HCT116 (cell line): ENCODE measurements around the gene TMEM237.
A peak's percentile ranks its signal among the peaks of the same experiment; 100 is the strongest.

ENCODE experiments used
- CTCF ChIP-seq, 3 experiments: fragments of 200-600 bp in 1 of 3; sonication (generic) in 1 of 3; IDR thresholded peaks in 2 of 3; conservative IDR thresholded peaks in 1 of 3; 2 replicates each; pipeline ENCODE4 v1.5.1; 2012 to 2017; ENCODE audit warnings: low read depth in 2 of 3, low read length in 2 of 3, antibody characterized with exemption in 1 of 3, borderline replicate concordance in 1 of 3, control low read depth in 1 of 3, mild to moderate bottlenecking in 1 of 3, mixed read lengths in 1 of 3, mixed run types in 1 of 3, moderate library complexity in 1 of 3; ENCODE audit not compliant: insufficient read depth in 1 of 3
- EZH2 ChIP-seq: fragments of 200-600 bp; sonication (generic); IDR thresholded peaks from 2 replicates; pipeline ENCODE4 v1.6.1; 2017; ENCODE audit warnings: antibody characterized with exemption, mixed run types
- EZH2phosphoT487 ChIP-seq: fragments of 200-600 bp; IDR thresholded peaks from 2 replicates; pipeline ENCODE4 v1.6.1; 2018; ENCODE audit warnings: antibody characterized with exemption, borderline replicate concordance
- JUND ChIP-seq: IDR thresholded peaks from 2 replicates; pipeline ENCODE4 v1.6.1; 2012
- MAX ChIP-seq: IDR thresholded peaks from 2 replicates; pipeline ENCODE4 v1.6.1; 2012
- POLR2A ChIP-seq: IDR thresholded peaks from 2 replicates; pipeline ENCODE4 v1.7.0; 2011; ENCODE audit warnings: borderline replicate concordance; ENCODE audit not compliant: insufficient read depth, insufficient read length; ENCODE audit errors: extremely low read depth
- POLR2AphosphoS5 ChIP-seq: IDR thresholded peaks from 2 replicates; pipeline ENCODE4 v1.6.1; 2011; ENCODE audit warnings: mild to moderate bottlenecking, low read depth, low read length, moderate library complexity
- REST ChIP-seq: IDR thresholded peaks from 2 replicates; pipeline ENCODE4 v1.6.1; 2012; ENCODE audit warnings: low read depth
- SIN3A ChIP-seq: IDR thresholded peaks from 2 replicates; pipeline ENCODE4 v1.6.1; 2012; ENCODE audit warnings: low read depth
- SP1 ChIP-seq: IDR thresholded peaks from 2 replicates; pipeline ENCODE4 v1.6.1; 2012; ENCODE audit warnings: low read depth
- YY1 ChIP-seq: IDR thresholded peaks from 2 replicates; pipeline ENCODE4 v1.6.1; 2011; ENCODE audit warnings: low read length, low read depth, moderate library complexity, mild to moderate bottlenecking; ENCODE audit not compliant: insufficient replicate concordance; ENCODE audit errors: extremely low read depth

- no peak for TF ChIP-seq EZH2phosphoT487
- TF ChIP-seq CTCF (IDR thresholded peaks at IDR 0.05 in 2 of 3, conservative IDR thresholded peaks at IDR 0.05 in 1 of 3; ENCODE audit: borderline replicate concordance in 1 of 3, insufficient read depth in 1 of 3, low read depth in 2 of 3, low read length in 2 of 3) = peak; percentile 84 to 85 (median 85)
- TF ChIP-seq POLR2A = no peak
- no peak for TF ChIP-seq MAX
- no peak for TF ChIP-seq REST
- no peak for TF ChIP-seq SP1
- TF ChIP-seq SIN3A = no peak
- TF ChIP-seq JUND = no peak
- no peak for TF ChIP-seq YY1
- TF ChIP-seq EZH2 = no peak
- TF ChIP-seq POLR2AphosphoS5 = no peak
Measured at GRCh38 chr2:201680743-201681142, 37.4 kb upstream of the TMEM237 start.
